ENCODE measurements around the gene ZWILCH. TPM values are rescaled to one million over a fixed set of nuclear protein-coding genes. Genes with fewer than 3 reads are reported as not detected.
A peak's percentile ranks its signal among the peaks of the same experiment; 100 is the strongest.

The ZWILCH gene
- total and polyA plus RNA-seq, 9 of the 15 experiments (the other 6 are each of a cell fraction or from before 2014, with no cell fraction given): 32.8 to 94.2 (median 52.1) TPM

DNA sequence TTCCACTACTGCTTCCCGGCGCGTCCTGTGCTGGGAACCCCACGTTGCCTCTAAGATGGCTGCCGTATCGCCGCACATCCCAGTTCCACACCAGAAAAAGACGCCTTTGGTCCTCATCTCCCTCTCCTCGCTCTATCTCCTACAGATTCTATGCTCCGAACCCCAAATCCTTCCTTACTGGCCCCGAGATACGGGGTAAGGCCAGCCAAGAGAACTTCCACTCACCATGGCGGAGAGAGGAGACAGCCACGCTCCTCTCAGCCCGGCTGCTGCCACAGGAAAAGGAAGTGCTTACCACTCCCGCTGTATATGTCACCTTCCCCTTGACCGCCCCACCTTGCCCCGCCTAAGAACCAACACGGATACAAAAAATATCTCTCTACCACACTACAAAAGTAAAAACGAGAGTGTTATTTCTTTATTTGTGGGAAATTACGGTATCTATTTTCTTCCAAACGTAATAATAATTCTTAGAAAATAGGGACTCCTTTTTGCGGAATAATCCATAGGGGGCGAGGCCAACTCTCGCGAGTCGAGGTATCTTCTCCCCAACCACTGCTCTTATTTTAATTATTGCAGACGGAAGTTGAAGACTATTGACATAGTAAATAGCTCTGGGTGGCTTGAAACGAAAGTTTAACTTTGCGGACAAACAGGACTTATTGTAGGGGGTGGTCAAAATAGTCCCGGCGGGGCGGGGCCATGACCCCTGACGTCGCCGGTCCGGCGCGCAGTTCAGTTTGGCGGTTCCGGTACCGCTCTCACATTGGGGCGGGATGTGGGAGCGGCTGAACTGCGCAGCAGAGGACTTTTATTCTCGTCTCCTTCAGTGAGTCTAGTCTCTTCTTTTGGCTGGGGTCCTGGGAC, at the start of gene ZWILCH, which contains the start of gene RPL4 (continued):
- TF ChIP-seq, protein P1, sequence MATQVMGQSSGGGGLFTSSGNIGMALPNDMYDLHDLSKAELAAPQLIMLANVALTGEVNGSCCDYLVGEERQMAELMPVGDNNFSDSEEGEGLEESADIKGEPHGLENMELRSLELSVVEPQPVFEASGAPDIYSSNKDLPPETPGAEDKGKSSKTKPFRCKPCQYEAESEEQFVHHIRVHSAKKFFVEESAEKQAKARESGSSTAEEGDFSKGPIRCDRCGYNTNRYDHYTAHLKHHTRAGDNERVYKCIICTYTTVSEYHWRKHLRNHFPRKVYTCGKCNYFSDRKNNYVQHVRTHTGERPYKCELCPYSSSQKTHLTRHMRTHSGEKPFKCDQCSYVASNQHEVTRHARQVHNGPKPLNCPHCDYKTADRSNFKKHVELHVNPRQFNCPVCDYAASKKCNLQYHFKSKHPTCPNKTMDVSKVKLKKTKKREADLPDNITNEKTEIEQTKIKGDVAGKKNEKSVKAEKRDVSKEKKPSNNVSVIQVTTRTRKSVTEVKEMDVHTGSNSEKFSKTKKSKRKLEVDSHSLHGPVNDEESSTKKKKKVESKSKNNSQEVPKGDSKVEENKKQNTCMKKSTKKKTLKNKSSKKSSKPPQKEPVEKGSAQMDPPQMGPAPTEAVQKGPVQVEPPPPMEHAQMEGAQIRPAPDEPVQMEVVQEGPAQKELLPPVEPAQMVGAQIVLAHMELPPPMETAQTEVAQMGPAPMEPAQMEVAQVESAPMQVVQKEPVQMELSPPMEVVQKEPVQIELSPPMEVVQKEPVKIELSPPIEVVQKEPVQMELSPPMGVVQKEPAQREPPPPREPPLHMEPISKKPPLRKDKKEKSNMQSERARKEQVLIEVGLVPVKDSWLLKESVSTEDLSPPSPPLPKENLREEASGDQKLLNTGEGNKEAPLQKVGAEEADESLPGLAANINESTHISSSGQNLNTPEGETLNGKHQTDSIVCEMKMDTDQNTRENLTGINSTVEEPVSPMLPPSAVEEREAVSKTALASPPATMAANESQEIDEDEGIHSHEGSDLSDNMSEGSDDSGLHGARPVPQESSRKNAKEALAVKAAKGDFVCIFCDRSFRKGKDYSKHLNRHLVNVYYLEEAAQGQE (IDR thresholded peaks at IDR 0.05; ENCODE audit: borderline replicate concordance): no peak
- TF ChIP-seq, protein P1 (CRISPR knock-in tag; IDR thresholded peaks at IDR 0.05; ENCODE audit: low read depth): 0 out of 2 replicates have a peak, but pooled peaks have one; percentile 30
- peak; percentile 100 for TF ChIP-seq EP400 (IDR thresholded peaks at IDR 0.05)
- TF ChIP-seq HDGF (IDR thresholded peaks at IDR 0.05): no peak
- peak; percentile 60 for TF ChIP-seq ZBTB8A (IDR thresholded peaks at IDR 0.05; ENCODE audit: partially characterized antibody)
- no peak for TF ChIP-seq STAT5B (CRISPR knock-in tag; IDR thresholded peaks at IDR 0.05)
- 0 out of 2 replicates have a peak, but pooled peaks have one; percentile 18 for TF ChIP-seq SMAD4 (CRISPR knock-in tag; conservative IDR thresholded peaks at IDR 0.05)
- peak; percentile 80; the same call in 1 of the 2 replicates for TF ChIP-seq KLF6 (CRISPR knock-in tag; IDR thresholded peaks at IDR 0.05; ENCODE audit: borderline replicate concordance)
- TF ChIP-seq HCFC1 (IDR thresholded peaks at IDR 0.05; ENCODE audit: low read depth, low read length): peak; percentile 57; the same call in 1 of the 2 replicates
- no peak for TF ChIP-seq NR2C2 (CRISPR knock-in tag; IDR thresholded peaks at IDR 0.05)
- peak; percentile 98 for TF ChIP-seq NR2C2 (tag; IDR thresholded peaks at IDR 0.05)
